ENCODE results near the gene CD93.

GRCh38 chr20:23108871-23109270, 22.7 kb upstream of the CD93 start:
- TF ChIP-seq EZH2phosphoT487 (IDR thresholded peaks at IDR 0.05; ENCODE audit: borderline replicate concordance) (no peak), CTCF (conservative IDR thresholded peaks at IDR 0.05; ENCODE audit: low read length) (no peak)

All from Loucy (cell line).